SK-N-SH treated with all-trans-retinoic acid at 6 μM for 48 hours (cell line): Measurements from ENCODE around the gene INPP4B.

Experiments used
- CREB5 ChIP-seq: fragments of 250-450 bp; sonication (Bioruptor Pico); IDR thresholded peaks from 2 replicates; pipeline ENCODE4 v1.5.1; 2020; ENCODE audit warnings: low read depth, mild to moderate bottlenecking, moderate library complexity
- RARB ChIP-seq: fragments of 250-450 bp; sonication (Bioruptor Pico); IDR thresholded peaks from 2 replicates; pipeline ENCODE4 v1.8.0; 2021; ENCODE audit warnings: mild to moderate bottlenecking, moderate library complexity
- TCF4 ChIP-seq: fragments of 250-450 bp; sonication (Bioruptor Pico); IDR thresholded peaks from 2 replicates; pipeline ENCODE4 v1.8.0; 2021; ENCODE audit warnings: mild to moderate bottlenecking, moderate library complexity, borderline replicate concordance
- ZFP3 ChIP-seq: fragments of 250-450 bp; sonication (Bioruptor Pico); IDR thresholded peaks from 2 replicates; pipeline ENCODE4 v1.5.0; 2020; ENCODE audit warnings: mild to moderate bottlenecking, moderate library complexity

DNA sequence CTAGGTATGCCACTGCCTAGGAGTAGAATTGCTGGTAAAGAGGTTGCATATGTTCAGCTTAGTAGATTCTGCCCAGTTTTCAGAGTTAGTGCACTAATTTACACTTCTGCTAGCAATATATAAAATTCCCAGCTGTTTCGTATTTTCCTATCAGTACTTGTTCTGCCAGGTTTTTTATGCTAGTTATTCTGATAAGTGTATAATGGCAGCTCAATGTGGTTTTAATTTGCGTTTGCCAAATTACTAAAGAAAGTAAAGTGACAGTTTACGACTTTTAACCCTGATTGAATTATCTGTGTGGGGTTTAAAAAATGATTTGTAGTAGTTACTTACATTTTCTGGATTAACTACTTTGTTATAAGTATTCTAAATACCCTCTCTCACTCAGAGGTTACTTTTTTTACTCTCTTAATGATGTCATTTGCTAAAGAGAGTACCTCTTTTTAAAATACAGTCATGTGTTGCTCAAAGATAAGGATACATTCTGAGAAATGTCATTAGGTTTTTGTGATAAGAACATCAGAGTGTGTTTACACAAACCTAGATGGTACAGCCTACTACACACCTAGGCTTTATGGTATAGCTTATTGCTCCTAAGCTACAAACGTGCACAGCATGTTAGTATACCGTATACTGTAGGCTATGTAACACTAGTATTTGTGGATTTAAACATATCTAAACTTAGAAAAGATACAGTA is 846.5 kb downstream of the INPP4B start:
- TF ChIP-seq RARB (CRISPR knock-in tag) (no peak), CREB5 (CRISPR knock-in tag) (no peak), ZFP3 (CRISPR knock-in tag) (no peak), TCF4 (CRISPR knock-in tag) (peak; percentile 68; the same call in 1 of the 2 replicates)
